A549 (cell line): ENCODE data around the gene LARGE1.

Experiments used
- TF ChIP-seq, protein P1 (sequence below): fragments of >200 bp; sonication (Bioruptor Twin); formaldehyde crosslinking; IDR thresholded peaks from 3 replicates; pipeline ENCODE4 v1.5.1; 2016
- TF ChIP-seq, protein P2 (sequence below): IDR thresholded peaks from 2 replicates; pipeline ENCODE4 v1.6.1; 2012
- TF ChIP-seq, protein P3 (sequence below): fragments of 250-450 bp; sonication (Bioruptor Pico); IDR thresholded peaks from 2 replicates; pipeline ENCODE4 v1.5.0; 2021; ENCODE audit warnings: mild to moderate bottlenecking, moderate library complexity, borderline replicate concordance

DNA sequence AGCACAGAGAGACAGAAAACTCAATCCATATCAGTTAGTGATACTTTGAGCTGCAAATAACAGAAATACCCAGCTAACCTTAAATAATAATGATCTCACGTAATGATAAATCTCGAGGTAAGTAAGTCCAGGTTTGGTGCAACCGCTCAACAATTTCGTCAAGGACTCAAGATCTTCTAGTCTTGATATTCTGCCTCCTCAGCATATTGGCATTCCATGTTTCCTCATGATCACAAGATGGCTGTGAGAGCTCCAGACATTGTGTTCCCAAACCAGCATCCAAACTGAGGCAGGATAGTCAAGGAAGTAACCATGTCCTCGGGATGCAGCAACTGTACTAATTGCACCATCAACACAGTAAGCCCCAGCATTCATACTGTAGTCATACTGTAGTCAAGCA is 7.5 kb upstream of the LARGE1 start:
- TF ChIP-seq, protein P1, sequence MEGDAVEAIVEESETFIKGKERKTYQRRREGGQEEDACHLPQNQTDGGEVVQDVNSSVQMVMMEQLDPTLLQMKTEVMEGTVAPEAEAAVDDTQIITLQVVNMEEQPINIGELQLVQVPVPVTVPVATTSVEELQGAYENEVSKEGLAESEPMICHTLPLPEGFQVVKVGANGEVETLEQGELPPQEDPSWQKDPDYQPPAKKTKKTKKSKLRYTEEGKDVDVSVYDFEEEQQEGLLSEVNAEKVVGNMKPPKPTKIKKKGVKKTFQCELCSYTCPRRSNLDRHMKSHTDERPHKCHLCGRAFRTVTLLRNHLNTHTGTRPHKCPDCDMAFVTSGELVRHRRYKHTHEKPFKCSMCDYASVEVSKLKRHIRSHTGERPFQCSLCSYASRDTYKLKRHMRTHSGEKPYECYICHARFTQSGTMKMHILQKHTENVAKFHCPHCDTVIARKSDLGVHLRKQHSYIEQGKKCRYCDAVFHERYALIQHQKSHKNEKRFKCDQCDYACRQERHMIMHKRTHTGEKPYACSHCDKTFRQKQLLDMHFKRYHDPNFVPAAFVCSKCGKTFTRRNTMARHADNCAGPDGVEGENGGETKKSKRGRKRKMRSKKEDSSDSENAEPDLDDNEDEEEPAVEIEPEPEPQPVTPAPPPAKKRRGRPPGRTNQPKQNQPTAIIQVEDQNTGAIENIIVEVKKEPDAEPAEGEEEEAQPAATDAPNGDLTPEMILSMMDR, result no peak
- TF ChIP-seq, protein P2, sequence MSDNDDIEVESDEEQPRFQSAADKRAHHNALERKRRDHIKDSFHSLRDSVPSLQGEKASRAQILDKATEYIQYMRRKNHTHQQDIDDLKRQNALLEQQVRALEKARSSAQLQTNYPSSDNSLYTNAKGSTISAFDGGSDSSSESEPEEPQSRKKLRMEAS, result no peak
- TF ChIP-seq, protein P3, sequence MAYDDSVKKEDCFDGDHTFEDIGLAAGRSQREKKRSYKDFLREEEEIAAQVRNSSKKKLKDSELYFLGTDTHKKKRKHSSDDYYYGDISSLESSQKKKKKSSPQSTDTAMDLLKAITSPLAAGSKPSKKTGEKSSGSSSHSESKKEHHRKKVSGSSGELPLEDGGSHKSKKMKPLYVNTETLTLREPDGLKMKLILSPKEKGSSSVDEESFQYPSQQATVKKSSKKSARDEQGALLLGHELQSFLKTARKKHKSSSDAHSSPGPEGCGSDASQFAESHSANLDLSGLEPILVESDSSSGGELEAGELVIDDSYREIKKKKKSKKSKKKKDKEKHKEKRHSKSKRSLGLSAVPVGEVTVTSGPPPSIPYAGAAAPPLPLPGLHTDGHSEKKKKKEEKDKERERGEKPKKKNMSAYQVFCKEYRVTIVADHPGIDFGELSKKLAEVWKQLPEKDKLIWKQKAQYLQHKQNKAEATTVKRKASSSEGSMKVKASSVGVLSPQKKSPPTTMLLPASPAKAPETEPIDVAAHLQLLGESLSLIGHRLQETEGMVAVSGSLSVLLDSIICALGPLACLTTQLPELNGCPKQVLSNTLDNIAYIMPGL (CRISPR knock-in tag), result no peak
